Myocyte (in vitro differentiated cells): ENCODE data around the gene TMEM140. TPM values are rescaled to one million over a fixed set of nuclear protein-coding genes. Genes with fewer than 3 reads are reported as not detected.
"Not testable (repeated sequence)": the region's sequence is repeated elsewhere in the genome, so short reads cannot be mapped to it uniquely, and the experiment has no call there.

Experiments
- DNase-seq: peaks from one replicate; pipeline ENCODE4 v3.0.0-alpha.2; 2012; ENCODE audit warnings: low read depth
- polyA plus RNA-seq: library from polyadenylated mRNA; unstranded; fragments of >200 nt; gene quantifications from one replicate; pipeline ENCODE4 v1.2.1, GENCODE V29; 2012; ENCODE audit warnings: missing spikeins
- total RNA-seq: library from RNA; depleted of rRNA; stranded (reverse); fragments of >200 nt; gene quantifications from 2 replicates; pipeline ENCODE4 v1.2.3, GENCODE V29; 2014

The TMEM140 gene
- total RNA-seq: 8.2 and 11.6 TPM in 2 replicates
- 20.8 TPM for polyA plus RNA-seq

DNA sequence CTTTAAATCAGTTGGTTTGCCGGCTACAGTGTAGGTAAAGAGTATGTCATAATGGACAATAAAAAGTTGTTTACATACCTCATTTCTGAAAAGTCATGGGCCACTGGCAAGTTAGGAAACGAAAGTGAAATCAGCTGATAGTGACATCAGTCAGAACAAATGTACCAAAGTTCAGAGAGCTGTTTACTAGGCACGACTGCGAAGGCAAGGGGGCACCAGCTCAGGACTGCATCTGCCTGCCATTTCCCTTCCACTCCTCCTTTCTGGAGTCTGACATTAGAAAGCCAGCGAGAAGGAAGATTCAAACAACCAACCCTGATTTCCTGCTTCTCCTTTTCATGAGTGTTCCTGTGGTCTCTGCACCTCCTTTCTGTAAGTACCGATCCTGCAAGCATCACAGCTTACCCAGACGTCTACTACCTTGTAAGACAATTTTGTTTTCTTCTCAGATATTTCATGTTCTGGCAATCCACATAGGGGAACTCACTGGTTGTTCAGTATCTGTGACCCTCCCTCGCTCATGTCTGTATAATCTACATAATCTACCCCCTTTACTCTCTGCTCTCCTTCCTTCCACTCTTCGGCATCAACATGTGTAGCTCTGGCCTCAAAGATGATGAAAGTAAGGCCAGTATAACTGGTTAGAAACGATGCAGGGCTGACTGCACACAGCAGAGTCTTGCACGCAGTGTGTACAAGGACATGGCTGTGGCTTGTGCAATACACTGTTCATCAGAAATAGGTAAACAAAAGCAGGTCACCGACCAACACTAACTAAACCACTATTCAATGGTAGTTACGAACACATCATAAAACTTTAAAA, at the start of gene TMEM140:
Gene TMEM140, plus strand, starts transcription at position 174 of the 823 bp plus-strand sequence. CDS start 16,370 bp downstream, outside the sequence.
- DNase-seq: peak; percentile 65

DNA sequence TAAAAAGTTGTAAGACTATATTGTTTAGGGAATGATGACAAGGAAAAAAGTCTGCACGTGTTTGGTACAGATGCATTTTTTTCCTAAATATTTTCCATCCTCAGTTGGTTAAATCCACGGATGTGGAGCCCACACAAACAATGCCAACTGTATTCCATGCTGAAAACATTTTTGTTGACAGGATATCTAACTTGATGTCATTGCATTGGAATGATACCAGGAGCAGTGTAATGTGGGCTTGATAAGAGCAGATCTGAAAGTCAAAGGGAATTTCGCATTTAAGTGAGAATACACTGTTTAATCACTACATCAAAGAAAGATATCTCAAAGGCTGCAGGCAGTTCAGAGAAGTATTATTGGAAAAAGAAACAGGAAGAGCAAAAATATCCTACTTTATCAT, 49.5 kb upstream of the TMEM140 start:
- DNase-seq: peak; percentile 7

GRCh38 chr7:135100856-135101255, 47.0 kb upstream of the TMEM140 start:
- peak; percentile 17 for DNase-seq

GRCh38 chr7:135102372-135102771, 45.5 kb upstream of the TMEM140 start:
- no peak for DNase-seq

DNA sequence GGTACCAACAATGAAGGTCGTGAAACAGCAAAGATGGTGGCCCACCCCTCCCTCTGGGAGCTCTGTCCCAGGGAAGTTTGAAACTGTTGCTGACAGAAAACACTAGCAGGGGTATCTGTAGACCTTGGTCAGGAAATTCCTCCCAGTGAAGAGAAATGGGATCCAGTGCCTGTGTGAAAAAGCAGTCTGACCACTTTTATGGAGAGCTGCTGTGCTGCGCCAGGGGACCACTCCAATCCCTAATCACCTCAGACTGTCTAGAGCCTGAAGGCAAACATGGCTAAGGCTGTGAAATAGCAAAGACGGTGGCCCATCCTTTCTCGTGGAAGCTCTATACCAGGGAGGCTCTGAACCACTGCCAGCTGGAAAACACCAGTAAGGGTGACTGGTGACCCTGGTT, 38.3 kb upstream of the TMEM140 start:
- no peak for DNase-seq

DNA sequence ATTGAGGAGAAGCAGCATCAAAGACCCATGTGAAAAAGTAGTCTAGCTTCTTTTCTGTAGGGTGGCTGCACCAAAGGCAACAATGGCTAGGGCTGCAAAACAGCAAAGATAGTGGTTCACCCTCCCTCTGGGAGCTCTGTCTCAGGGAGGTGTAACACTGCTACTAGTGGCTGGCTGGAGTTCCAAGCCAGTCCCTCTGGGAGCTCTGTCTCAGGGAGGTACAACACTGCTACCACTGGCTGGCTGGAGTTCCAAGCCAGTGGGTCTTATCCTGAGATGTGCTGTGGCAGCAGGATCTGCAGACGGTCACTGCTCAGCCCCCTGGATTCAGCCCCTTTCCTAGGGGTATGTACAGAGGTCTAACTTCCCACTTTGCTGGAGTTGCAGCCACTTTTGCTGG, 37.9 kb upstream of the TMEM140 start:
- DNase-seq: no peak

DNA sequence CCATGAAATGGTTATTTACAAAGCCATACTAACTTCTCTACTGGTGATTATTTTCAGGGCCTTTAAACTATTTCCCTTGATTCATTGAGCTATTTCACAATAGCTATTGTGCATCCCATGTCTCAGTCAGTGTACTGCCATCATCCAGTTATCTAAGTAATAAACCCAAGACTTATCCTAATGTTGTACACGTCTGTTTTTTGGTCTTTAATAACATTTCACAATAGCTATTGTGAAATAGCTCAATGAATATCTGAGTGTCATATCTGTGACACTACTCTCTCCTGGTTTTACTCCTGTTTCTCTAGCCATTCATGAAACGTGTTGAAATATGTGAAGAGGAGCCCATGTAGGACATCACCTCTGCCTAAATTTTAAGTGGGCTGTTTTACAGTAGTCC, 36.5 kb upstream of the TMEM140 start:
- DNase-seq: no peak

DNA sequence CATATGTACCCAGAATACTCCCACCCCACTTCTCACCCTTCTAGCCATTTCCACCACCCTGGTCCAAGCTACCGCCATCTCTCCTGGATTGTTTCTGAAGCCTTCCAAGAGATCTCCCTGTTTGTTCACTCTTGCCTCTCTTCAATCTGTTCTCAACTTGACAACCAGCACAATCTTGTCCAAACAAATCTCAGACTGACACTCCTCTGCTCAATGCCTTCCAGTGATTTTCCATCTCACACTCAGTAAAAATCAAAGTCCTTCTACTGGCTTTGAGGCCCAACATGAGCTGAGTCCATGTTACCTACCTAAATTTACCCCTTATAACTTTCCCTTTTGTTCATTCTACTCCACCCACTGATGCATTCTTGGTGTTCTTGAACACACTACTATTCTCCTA, 33.2 kb upstream of the TMEM140 start:
- no peak for DNase-seq

DNA sequence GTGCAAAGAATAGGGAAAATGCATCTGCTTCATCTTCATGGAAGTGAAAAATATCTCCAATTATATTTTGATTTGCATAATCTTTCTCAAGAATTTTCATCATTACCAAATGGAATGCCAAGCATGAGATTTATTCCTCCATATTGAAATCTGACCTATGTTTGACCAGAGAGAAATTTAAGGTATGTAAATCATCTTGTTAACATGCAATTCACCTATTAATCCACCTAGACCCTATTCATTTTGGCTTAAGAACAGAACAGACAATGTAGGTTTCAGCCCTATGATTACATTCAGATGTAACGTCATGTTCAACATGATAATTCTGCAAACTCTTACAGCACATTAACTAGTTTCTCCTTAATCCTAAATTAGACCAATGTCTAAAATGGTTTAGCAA, 30.8 kb upstream of the TMEM140 start:
- DNase-seq: no peak

DNA sequence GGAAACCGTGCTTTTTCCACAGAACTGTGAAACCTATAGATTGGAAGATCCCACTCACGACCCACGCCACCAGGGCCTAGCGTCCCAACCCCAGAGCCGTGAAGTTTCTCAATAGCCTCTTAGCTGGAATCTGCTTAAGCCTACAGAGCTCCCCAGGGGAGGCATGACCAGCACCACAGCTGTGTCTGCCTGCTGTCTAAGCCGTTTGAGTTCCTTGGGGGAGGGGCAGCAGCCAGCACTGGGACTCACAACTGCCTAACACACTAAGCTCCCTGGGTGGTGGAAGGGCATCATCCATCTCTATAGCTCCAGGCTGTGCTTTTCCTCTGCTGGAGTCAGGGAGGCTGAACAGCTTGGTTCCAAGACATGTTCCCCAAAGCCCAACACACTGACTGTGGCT, 26.0 kb upstream of the TMEM140 start:
- peak; percentile 22 for DNase-seq

DNA sequence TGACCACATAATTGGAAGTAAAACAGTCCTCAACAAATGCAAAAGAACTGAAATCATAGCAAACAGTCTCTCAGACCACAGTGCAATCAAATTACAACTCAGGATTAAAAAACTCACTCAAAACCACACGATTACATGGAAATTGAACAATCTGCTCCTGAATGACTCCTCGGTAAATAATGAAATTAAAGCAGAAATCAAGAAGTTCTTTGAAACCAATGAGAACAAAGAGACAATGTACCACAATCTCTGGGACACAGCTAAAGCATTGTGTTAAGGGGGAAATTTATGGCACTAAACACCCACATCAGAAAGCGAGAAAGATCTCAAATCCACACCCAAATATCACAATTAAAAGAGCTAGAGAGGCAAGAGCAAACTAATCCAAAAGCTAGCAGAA, 23.2 kb upstream of the TMEM140 start:
- not testable (repeated sequence) for DNase-seq

GRCh38 chr7:135128931-135129330, 18.9 kb upstream of the TMEM140 start:
- DNase-seq: no peak

DNA sequence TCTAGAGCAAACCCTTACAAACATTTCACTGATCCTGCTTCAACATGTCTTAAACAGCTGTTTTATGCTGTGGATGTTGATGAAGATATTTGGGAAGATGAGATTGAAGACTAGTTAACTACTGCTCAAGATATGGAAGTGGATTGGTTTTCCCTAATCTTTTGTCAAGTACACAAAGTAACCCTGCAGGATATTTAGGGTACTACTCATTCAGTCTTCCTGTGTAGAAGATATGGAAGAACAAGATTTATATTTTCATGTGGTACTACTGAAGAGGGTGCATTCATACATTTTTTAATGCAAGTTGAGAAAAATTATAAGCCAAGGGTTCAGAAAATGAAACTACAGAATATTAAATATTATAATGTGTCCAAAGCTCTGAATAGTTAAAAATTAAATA, 18.3 kb upstream of the TMEM140 start:
- no peak for DNase-seq

DNA sequence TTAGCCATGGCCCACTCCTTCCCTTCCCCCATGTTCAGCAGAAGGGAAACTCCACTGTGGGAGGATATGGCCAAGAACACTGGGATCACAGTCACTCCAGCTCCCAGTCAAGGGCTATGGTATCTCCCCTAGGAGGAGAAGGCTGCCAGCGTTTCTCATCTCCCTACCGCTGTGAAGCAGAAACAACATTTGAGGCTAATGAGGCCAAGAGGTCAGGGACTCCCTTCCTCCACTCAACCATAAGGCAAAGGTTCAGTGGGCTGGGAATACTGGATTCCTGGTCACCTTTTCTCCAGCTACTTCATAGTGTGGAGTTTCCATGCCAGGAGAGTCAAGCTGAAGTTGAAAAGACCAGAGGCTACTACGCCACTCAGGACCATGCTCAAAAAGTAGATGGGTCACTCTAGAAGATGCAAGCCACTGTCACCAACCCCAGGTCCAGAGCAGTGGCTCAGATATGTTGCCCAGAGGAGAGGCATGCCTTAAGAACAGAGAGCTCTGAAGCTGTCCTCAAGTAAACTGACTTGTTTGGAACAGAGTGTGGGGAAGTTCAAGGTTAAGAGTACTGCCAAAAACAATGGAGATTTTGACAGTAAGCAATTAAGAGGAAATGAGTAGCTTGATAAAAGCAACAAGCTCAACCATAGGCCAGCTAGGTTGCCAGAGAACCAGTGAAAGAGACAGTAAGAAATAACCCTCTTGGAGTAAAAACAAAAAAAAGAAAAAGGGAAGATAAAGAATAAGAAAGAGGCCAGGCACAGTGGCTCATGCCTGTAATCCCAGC, 3.8 kb upstream of the TMEM140 start:
- DNase-seq: no peak

DNA sequence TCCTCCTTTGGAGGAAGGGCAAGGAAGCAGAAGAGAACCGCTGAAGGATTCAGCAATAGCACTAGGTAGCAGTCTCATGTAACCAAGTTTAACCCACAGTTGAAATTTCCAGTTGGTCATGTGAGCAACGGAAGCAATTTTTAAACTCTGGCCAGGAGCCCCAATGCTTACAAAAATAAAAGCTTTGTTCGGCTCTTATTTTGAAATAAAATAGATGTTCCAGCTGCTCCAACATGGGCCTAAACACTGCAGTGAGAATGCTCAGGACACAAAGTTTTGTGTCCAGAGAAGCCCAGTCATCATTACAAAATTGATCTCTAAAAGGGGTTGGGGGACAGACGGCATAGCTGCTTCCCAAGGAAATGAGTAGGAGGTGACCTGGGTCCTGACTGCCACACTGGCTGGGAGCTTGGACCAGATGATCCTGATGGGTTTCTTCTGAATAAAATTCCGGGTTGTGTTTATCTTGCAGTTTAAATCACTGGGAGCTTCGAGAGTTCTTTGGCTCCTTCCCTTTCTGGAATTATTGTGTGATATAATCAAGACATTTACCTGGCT, 452 bp upstream of the TMEM140 start:
- DNase-seq: peak; percentile 64

- DNase-seq: no peak
These were observed 2.4 kb downstream of the TMEM140 start for GRCh38 chr7:135150072-135150782.

DNA sequence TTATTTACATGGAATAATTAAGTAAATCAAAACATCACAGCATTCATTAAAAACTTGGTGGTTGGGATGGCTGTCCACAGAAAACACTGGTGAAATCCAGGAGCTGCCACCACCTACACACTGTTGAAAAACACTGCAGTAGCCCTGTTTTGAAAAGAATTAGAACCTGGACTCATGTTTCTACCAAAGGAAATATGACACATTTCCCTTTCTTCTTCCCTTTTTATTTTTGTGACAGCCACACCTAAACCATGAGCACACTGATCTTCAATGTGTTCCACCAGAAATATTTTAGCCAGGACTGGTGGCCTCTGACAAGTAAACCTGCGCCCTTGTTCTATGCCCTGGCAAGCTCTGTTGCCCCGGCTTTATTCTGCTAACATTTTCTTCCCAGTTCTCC, 3.3 kb downstream of the TMEM140 start:
- DNase-seq: no peak

DNA sequence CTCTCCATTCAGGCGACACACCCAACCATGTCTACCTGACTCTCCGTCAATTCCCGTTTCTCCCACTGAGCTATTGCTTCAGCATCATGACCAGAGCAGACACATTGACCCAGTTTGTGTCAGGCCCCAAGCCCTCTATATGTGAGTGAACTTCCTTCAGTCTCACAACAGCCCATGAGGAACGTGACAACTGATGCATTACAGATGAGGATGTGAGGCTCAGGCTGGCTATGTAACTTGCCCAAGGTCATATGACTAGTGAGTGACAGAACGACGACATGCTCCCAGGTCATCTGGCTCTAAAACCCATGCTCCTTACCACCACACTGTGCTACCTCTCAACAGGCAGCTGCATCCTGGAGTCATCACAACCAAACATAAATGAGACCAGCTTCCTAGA, 3.7 kb downstream of the TMEM140 start:
- DNase-seq: no peak

DNA sequence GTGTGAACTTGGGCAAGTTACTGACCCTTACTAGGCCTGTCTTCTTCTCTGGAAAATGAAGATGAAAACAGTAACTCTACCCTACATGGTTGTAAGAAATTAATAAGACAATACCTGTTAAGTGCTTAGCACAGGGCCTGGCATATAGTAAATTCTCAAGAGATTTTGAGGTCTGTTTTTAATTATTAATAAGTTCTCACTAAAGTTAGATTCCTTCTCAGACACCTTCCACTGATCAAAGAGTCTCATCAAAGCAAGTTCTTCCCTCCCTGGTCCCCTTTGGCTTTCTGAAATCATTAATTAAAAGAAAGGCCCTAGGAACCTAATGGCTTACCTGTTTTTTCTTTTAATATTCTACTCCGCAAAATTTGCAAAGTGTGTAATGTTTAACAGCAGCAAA, 4.6 kb downstream of the TMEM140 start:
- DNase-seq: no peak

DNA sequence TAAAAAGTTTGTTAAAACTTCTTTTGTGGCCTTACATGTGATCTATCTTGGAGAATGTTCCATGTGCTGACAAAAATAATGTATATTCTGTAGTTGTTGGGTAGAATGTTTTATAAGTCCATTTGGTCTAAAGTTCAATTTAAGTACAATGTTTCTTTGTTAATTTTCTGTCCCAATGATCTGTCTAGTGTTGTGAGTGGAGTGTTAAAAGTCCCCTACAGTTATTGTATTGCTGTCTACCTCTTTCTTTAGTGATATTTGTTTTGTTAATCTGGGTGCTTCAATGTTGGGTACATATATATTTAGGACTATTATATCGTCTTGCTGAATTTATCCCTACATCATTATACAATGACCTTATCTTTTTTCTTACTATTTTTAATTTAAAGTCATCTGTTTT, 6.9 kb downstream of the TMEM140 start:
- DNase-seq: no peak

DNA sequence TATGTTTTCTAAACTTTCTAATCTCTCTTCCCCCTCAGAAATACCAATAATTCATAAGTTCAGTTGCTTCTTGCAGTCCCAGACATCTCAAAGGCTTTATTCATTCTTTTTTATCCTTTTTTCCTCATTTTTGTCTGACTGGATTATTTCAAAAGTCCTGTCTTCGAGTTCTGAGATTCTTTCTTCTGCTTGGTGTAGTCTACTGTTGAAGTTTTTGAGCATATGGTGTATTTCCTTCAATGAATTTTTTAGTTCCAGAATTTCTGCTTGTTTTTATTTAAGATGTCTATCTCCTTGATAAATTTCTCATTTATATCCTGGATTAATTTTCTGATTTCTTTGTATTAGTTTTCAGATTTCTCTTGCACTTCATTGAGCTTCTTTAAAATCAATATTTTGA, 8.4 kb downstream of the TMEM140 start:
- no peak for DNase-seq
